Ectodermal cell (in vitro differentiated cells): Measurements from ENCODE around the gene BLOC1S6.
A peak's percentile ranks its signal among the peaks of the same experiment; 100 is the strongest.

ENCODE experiments used
- H3K27ac ChIP-seq: 2 replicates; pipeline ENCODE4 v1.7.0; 2013; ENCODE audit warnings: mild to moderate bottlenecking, low read depth, low read length; ENCODE audit not compliant: insufficient read depth, poor library complexity, severe bottlenecking
- H3K27me3 ChIP-seq: 2 replicates; pipeline ENCODE4 v1.7.0; 2013; ENCODE audit warnings: mild to moderate bottlenecking, low read length; ENCODE audit not compliant: insufficient read depth, control insufficient read depth, poor library complexity, severe bottlenecking
- H3K36me3 ChIP-seq: one replicate; pipeline ENCODE4 v1.7.0; 2013; ENCODE audit warnings: low read length; ENCODE audit not compliant: control insufficient read depth, insufficient read depth
- H3K4me1 ChIP-seq: one replicate; pipeline ENCODE4 v1.7.0; 2013; ENCODE audit warnings: low read length; ENCODE audit not compliant: control insufficient read depth, insufficient read depth
- H3K4me3 ChIP-seq: 2 replicates; pipeline ENCODE4 v1.7.0; 2013; ENCODE audit warnings: low read depth, low read length, control low read depth; ENCODE audit not compliant: insufficient read depth
- H3K9me3 ChIP-seq: 2 replicates; pipeline ENCODE4 v1.7.0; 2013; ENCODE audit warnings: mild to moderate bottlenecking, low read length, moderate library complexity; ENCODE audit not compliant: control insufficient read depth
- WGBS, 2 experiments: methylation state at CpG; one replicate each; pipeline ENCODE4 v1.1.7; 2013; ENCODE audit warnings: missing lambda C conversion rate in 2 of 2; 5-methylcytosine and 5-hydroxymethylcytosine counted together

BLOC1S6 gene

DNA sequence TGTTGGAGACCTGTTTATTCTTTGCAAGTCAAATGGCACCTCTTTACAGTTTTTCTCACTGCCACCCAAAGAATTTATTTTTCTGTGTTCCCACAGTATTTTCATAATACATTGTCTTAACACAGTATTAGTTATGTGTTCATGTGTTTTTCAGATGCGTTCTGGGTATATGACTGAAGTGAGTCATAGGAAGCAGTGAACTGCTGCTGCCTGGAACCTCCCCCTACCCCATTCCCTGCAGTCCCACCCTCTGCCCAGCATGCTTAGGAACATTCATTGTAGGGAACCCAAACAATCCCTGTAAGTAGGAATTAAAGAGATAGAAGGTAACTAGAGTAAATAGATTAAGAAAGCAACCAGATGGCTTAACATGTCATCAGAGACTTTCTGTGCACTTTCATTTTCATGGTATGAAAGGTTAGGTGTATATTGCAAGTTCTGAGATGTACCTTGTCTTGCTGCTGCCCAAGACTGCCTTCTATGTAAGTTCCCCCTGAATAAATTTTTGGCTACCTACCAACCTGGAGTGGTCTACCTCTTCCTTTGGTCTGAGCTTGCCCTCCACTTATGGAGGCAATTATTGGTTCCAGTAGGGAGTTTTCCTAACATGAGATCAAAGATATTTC, 25.7 kb downstream of the BLOC1S6 start:
- Histone ChIP-seq H3K9me3 (no peaks in the 10 kb centered on the region), H3K4me1 (no peaks in the 10 kb centered on the region), H3K36me3 (no peaks in the 10 kb centered on the region), H3K27me3 (no peaks in the 10 kb centered on the region), H3K4me3 (no peak overlapping the region), H3K27ac (no peak overlapping the region)
- 75% methylated on average over 1 of the region's 1 CpG; no CpG with 5 or more reads in 1 of the 2 experiments for WGBS, 2 experiments

DNA sequence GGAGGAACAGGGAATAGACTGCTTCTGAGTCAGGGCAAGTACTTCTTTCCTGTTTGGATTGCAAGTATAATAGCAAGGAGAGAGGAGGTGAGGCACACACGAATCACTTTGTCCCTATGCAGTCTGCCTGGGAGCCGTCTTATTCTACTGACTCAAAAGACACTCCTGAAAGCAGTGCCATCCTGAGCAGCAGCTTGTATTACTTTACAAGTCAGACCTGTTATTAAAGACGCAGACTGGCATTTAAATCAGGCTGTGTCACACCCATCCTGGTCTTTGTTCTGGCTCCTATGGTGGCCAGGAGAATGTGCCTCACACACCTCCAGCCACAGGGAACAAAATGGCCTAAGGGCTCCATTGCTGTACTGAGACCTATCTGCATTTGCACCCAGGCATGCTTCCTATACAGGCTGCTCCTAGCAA, 29.7 kb downstream of the BLOC1S6 start:
- Histone ChIP-seq H3K4me3 (no peak overlapping the region), H3K27me3 (no peaks in the 10 kb centered on the region), H3K36me3 (no peaks in the 10 kb centered on the region), H3K9me3 (no peaks in the 10 kb centered on the region), H3K27ac (no peak overlapping the region), H3K4me1 (no peaks in the 10 kb centered on the region)
- 70 to 75% methylated on average over 3 of the region's 3 CpGs for WGBS, 2 experiments

DNA sequence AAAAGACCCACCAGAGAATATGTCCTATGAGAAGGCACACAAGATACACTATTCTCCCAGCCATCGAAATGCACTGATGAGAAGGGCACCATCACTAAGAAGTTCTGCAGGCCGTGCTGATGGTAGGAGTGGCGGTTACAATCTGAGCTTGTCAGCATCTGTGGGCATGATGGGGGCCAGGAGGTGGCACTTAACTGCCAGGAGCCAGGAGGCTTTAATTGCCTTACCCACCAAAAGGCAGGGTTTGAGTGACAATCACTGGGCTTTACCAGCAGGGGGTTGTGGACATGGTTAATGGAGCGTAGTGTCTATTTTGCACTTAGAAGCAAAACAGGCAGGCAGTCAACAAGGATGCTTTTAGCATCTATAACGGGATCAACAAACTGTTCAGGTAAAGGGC, 31.6 kb downstream of the BLOC1S6 start:
- H3K4me3 ChIP-seq = no peak overlapping the region
- H3K4me1 ChIP-seq = no peaks in the 10 kb centered on the region
- no peak overlapping the region for H3K27ac ChIP-seq
- H3K27me3 ChIP-seq = no peaks in the 10 kb centered on the region
- H3K9me3 ChIP-seq = no peaks in the 10 kb centered on the region
- whole genome bisulfite sequencing, 2 experiments = 89 to 96% methylated on average over 5 of the region's 5 CpGs
- H3K36me3 ChIP-seq = no peaks in the 10 kb centered on the region

DNA sequence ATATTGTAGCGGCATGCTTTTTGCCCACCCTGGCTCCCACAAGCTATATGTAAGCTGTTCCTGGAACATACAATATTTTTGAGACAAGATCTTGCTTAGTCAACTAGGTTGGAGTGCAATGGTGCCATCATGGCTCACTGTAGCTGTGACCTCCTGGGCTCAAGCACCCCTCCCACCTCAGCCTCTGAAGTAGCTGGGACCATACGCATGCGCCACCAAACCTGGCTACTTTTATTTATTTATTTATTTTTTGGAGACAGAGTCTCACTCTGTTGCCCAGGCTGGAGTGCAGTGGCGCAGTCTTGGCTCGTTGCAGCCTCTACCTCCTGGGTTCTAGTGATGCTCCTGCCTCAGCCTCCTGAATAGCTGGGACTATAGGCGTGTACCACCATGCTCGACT, 41.0 kb downstream of the BLOC1S6 start:
- 88 to 90% methylated on average over 7 of the region's 7 CpGs for WGBS, 2 experiments
- H3K36me3 ChIP-seq = no peaks in the 10 kb centered on the region

DNA sequence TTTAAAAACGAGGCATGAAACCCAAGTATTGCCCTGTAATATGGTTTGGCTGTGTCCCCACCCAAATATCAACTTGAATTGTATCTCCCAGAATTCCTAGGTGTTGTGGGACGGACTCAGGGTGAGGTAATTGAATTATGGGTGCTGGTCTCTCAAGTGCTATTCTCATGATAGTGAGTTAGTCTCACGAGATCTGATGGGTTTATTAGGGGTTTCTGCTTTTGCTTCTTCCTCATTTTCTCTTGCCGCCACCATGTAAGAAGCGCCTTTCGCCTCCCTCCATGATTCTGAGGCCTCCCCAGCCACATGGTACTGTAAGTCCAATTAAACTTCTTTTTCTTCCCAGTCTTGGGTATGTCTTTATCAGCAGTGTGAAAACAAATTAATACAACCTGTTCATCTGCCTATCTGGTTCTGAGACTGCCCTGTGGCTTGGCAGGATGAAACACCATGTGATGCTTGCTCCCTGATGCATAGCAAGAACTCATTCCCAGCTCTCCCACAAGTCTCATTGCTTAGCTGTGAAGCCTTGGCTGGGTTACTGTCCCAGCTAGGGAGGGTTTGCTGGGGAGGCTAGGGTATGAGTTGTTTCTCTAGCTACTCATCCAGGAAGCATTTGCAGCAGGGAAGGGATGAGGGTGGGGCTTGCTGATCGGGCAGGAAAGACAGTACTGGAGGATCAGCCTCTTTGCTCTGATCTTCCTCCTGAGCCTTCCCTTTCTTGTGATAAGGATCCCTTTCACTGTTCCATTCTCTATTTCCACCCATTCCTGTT, 43.9 kb downstream of the BLOC1S6 start:
- 84 to 85% methylated on average over 7 of the region's 7 CpGs for WGBS, 2 experiments
- Histone ChIP-seq H3K36me3 (no peaks in the 10 kb centered on the region), H3K4me1 (peaks cover 3% of the 10 kb centered on the region), H3K9me3 (no peaks in the 10 kb centered on the region), H3K27ac (no peak overlapping the region), H3K4me3 (no peak overlapping the region), H3K27me3 (peaks cover 23% of the 10 kb centered on the region)

More for the DNA sequence above, 41.0 kb downstream of the BLOC1S6 start:
- Histone ChIP-seq H3K4me3 (no peak overlapping the region), H3K27me3 (peaks cover 3% of the 10 kb centered on the region), H3K27ac (no peak overlapping the region), H3K9me3 (no peaks in the 10 kb centered on the region), H3K4me1 (no peaks in the 10 kb centered on the region)

DNA sequence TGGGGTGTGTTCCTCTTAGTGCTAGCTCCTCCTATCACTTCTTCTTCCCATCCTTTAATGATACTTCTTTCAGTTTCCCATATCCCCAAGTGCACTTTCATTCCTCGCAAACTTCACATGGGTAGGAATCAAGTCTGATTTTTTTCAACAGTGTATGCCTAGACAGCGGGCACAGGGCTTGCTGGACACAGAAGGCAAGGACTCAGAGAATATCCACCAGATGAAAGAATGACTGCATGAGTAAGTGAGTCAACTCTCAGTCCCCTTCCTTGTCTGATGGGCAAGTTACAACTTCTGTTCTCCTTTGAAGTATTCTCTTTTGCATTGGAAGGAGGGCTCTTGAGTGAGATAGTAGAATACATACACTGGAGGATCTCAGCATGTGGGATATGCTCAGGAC, 44.6 kb downstream of the BLOC1S6 start:
- WGBS, 2 experiments = 91 to 92% methylated on average over 2 of the region's 2 CpGs
- no peaks in the 10 kb centered on the region for H3K9me3 ChIP-seq
- H3K27ac ChIP-seq = no peak overlapping the region
- H3K36me3 ChIP-seq = no peaks in the 10 kb centered on the region
- no peak overlapping the region for H3K4me3 ChIP-seq
- H3K4me1 ChIP-seq = peaks cover 3% of the 10 kb centered on the region
- peaks cover 30% of the 10 kb centered on the region for H3K27me3 ChIP-seq

DNA sequence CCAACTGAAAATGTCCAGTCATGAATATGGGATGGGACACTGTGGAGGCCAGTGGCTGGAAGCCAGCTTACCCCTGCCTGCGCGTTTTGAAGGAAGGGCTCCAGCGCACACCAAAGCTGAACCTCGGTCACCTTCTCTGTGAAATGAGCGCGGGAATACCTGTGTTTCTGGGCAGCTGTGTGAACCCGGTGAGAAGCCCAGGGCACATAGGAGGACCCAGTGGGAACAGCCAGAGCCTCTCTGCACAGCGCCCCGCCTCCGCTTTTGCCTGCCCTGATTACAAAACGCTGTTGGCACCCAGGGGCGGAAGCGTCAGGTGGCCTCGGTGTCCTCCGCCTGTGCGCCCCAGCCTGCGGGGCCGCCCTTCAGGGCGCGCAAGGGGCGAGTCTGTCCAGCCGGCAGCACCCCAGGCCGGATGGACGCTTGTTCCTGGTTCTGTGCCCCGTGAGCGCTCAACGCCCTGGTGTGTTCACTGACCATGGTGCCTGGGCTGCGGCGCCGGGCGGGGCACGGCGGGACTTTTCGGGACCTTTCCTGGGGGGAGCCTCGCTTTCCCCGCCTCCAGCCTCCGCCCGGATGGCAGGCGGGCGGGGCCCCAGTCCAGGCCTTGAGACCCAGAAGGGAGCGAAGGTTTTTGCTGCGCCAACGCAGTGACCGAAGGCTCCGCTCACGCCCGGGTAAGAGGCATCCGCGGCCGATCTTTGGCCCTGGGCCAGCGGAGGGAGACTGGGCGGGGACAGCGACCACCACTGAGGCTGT, 47.4 kb downstream of the BLOC1S6 start, which contains the start of gene SQOR:
Gene SQOR (plus strand): TSS at position 598 of the 759 bp plus-strand sequence. CDS start 23,895 bp downstream, outside the sequence.
- H3K4me3 ChIP-seq = peak within 1 kb of the TSS; percentile 49
- no peaks in the 10 kb centered on the region for H3K9me3 ChIP-seq
- no peaks in the 10 kb centered on the region for H3K36me3 ChIP-seq
- 6 to 7% methylated on average over 53 of the region's 53 CpGs for WGBS, 2 experiments
- H3K27ac ChIP-seq = no peak within 1 kb of the TSS
- H3K27me3 ChIP-seq = peaks cover 33% of the 10 kb centered on the region
- H3K4me1 ChIP-seq = peaks cover 3% of the 10 kb centered on the region

DNA sequence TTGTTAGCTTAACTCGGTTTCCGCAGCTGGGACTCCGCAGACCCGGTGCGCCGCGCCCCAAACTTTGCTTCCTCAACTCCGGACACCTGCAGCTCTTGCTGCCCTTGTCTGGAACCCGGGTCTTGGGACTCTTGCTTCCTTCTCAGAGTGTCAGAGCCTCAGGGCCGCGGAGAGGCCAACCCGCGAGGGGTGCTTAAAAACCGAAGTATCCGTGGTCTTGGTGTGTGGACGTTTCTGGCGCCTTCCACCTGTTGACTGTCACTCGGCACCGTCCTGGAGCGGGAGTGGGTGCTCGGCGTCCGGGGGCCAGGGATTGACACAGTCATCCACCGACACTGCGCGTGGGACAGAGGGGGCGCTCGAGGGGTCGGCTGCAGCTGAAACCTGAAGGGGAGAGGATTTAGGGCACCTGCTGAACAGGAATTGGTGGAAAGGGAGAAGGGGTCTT, 48.0 kb downstream of the BLOC1S6 start:
- WGBS, 2 experiments = 1 to 2% methylated on average over 29 of the region's 29 CpGs
- H3K36me3 ChIP-seq = no peaks in the 10 kb centered on the region
- peaks cover 31% of the 10 kb centered on the region for H3K27me3 ChIP-seq
- H3K27ac ChIP-seq = no peak overlapping the region
- peak overlapping the region; percentile 49 for H3K4me3 ChIP-seq
- H3K9me3 ChIP-seq = no peaks in the 10 kb centered on the region
- H3K4me1 ChIP-seq = peaks cover 3% of the 10 kb centered on the region

DNA sequence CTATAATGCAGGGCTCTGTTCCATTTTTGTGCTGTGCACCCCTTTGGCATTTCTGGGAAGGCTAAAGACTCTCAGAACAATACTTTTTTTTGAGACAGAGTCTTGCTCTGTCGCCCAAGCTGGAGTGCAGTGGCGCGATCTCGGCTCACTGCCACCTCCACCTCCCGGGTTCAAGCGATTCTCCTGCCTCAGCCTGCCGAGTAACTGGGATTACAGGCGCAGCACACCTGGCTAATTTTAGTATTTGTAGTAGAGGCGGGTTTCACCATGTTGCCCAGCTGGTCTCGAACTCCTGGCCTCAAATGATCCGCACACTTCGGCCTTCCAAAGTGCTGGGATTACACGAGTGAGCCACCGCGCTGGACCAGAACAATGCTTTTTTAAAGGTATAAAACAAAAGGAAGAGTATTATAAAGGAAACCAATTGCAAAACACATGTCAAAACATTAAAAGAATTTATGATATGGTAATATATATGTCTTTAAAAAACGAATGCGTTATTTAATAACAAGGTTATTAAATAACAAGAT, 48.6 kb downstream of the BLOC1S6 start:
- H3K9me3 ChIP-seq = no peaks in the 10 kb centered on the region
- no peak overlapping the region for H3K27ac ChIP-seq
- H3K27me3 ChIP-seq = peaks cover 30% of the 10 kb centered on the region
- H3K4me1 ChIP-seq = peaks cover 3% of the 10 kb centered on the region
- no peak overlapping the region for H3K4me3 ChIP-seq
- no peaks in the 10 kb centered on the region for H3K36me3 ChIP-seq
- 84% methylated on average over 15 of the region's 17 CpGs for WGBS, 2 experiments
